Endometrial microvascular endothelial cells (primary cell): ENCODE results near the gene MKS1. TPM values are rescaled to one million over a fixed set of nuclear protein-coding genes. Genes with fewer than 3 reads are reported as not detected.

Experiments
- in situ Hi-C: cut with HindIII; loops from 2 replicates; pipeline ENCODE4 v1.10.0; 2017; ENCODE audit warnings: low sequenced_read_pairs, low pct_unique_long_range_greater_than_20kb; ENCODE audit errors: inconsistent ontology term
- total RNA-seq: library from RNA; depleted of rRNA; stranded (reverse); fragments of >200 nt; gene quantifications from one replicate; pipeline ENCODE4 v1.2.3, GENCODE V29; 2015; ENCODE audit errors: inconsistent ontology term

Gene MKS1
- total RNA-seq = 15.9 TPM

GRCh38 chr17:58219007-58219788, at the start of gene MKS1:
Gene MKS1, minus strand, starts transcription at chr17:58219255. Its CDS starts 25 bp downstream, at chr17:58219230.
- in situ Hi-C loops = no loop called here

GRCh38 chr17:58268326-58268725, 49.3 kb upstream of the MKS1 start:
- in situ Hi-C loops = no loop called here

GRCh38 chr17:58267347-58268324, 48.6 kb upstream of the MKS1 start:
- in situ Hi-C loops = no loop called here

GRCh38 chr17:58265902-58266875, 47.1 kb upstream of the MKS1 start:
- in situ Hi-C loops = no loop called here

- in situ Hi-C loops = no loop called here
Measured at GRCh38 chr17:58265271-58265670, 46.2 kb upstream of the MKS1 start.

- in situ Hi-C loops = no loop called here
Measured at GRCh38 chr17:58264407-58265103, 45.5 kb upstream of the MKS1 start.

GRCh38 chr17:58263773-58264172, 44.7 kb upstream of the MKS1 start:
- in situ Hi-C loops = no loop called here

GRCh38 chr17:58262149-58262548, 43.1 kb upstream of the MKS1 start:
- in situ Hi-C loops = no loop called here

- in situ Hi-C loops = no loop called here
Measured at GRCh38 chr17:58254803-58255202, 35.7 kb upstream of the MKS1 start.

- in situ Hi-C loops = no loop called here
Measured at GRCh38 chr17:58253082-58253481, 34.0 kb upstream of the MKS1 start.

GRCh38 chr17:58252141-58252540, 33.1 kb upstream of the MKS1 start:
- in situ Hi-C loops = no loop called here

GRCh38 chr17:58250344-58251011, 31.4 kb upstream of the MKS1 start:
- in situ Hi-C loops = no loop called here

- in situ Hi-C loops = no loop called here
Measured at GRCh38 chr17:58249270-58250133, 30.4 kb upstream of the MKS1 start.

GRCh38 chr17:58248955-58249269, 29.9 kb upstream of the MKS1 start:
- in situ Hi-C loops = no loop called here

GRCh38 chr17:58247511-58248363, 28.7 kb upstream of the MKS1 start:
- in situ Hi-C loops = no loop called here

GRCh38 chr17:58246781-58247180, 27.7 kb upstream of the MKS1 start:
- in situ Hi-C loops = no loop called here
